ENCODE measurements around the gene SDCCAG8. TPM values are rescaled to one million over a fixed set of nuclear protein-coding genes. Genes with fewer than 3 reads are reported as not detected.

The SDCCAG8 gene
- polyA plus RNA-seq, 2 of the 4 experiments (the other 2 are of a cell fraction), result 48.8 to 64.8 TPM

- no peak for ATAC-seq
- Histone ChIP-seq H3K9me3 (no peaks in the 10 kb centered on the region), H3K4me2 (no peak overlapping the region), H3K27ac (no peak overlapping the region), H3K4me3 (no peak overlapping the region), H3K4me1 (no peaks in the 10 kb centered on the region; the same call in 2 of the 3 replicates)
- no peak for TF ChIP-seq NR3C1 (IDR thresholded peaks at IDR 0.05)
- TF ChIP-seq CHD4 (IDR thresholded peaks at IDR 0.05; ENCODE audit: borderline replicate concordance), result no peak
- no peak for TF ChIP-seq POLR2AphosphoS2 (conservative IDR thresholded peaks at IDR 0.05; ENCODE audit: low read length)
- no peak for TF ChIP-seq HDAC2 (IDR thresholded peaks at IDR 0.05)
- no peak for TF ChIP-seq RARB (CRISPR knock-in tag; IDR thresholded peaks at IDR 0.05)
- TF ChIP-seq FOXS1 (CRISPR knock-in tag; IDR thresholded peaks at IDR 0.05), result no peak
- no peak for TF ChIP-seq HEYL (CRISPR knock-in tag; IDR thresholded peaks at IDR 0.05)
- TF ChIP-seq HES2 (IDR thresholded peaks at IDR 0.05), result no peak
- TF ChIP-seq, protein P1, sequence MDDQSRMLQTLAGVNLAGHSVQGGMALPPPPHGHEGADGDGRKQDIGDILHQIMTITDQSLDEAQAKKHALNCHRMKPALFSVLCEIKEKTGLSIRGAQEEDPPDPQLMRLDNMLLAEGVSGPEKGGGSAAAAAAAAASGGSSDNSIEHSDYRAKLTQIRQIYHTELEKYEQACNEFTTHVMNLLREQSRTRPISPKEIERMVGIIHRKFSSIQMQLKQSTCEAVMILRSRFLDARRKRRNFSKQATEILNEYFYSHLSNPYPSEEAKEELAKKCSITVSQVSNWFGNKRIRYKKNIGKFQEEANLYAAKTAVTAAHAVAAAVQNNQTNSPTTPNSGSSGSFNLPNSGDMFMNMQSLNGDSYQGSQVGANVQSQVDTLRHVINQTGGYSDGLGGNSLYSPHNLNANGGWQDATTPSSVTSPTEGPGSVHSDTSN (IDR thresholded peaks at IDR 0.05), result no peak
- no peak for TF ChIP-seq POLR2A (IDR thresholded peaks at IDR 0.05; ENCODE audit: low read length)
- no peak for TF ChIP-seq REST (IDR thresholded peaks at IDR 0.05)
- no peak for TF ChIP-seq FOSB (CRISPR knock-in tag; IDR thresholded peaks at IDR 0.05)
- TF ChIP-seq, protein P2, sequence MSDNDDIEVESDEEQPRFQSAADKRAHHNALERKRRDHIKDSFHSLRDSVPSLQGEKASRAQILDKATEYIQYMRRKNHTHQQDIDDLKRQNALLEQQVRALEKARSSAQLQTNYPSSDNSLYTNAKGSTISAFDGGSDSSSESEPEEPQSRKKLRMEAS (IDR thresholded peaks at IDR 0.05), result no peak
- WGBS (ENCODE audit: missing lambda C conversion rate), result 83% methylated on average over 2 of the region's 2 CpGs
- ChIA-PET POLR2A (no interaction called here), CTCF (interaction anchor here (1.2 to 1.4 kb wide), 2 partner anchors 10 to 778 kb away, joined by 3 to 5 read pairs; no protein-coding TSS in a partner anchor)
- no peak for FAIRE-seq
- no peak for DNase-seq (ENCODE audit: low read depth in 1 of 2, low spot score in 1 of 2)
Measured at GRCh38 chr1:243440406-243440805, 184.6 kb downstream of the SDCCAG8 start.

DNA sequence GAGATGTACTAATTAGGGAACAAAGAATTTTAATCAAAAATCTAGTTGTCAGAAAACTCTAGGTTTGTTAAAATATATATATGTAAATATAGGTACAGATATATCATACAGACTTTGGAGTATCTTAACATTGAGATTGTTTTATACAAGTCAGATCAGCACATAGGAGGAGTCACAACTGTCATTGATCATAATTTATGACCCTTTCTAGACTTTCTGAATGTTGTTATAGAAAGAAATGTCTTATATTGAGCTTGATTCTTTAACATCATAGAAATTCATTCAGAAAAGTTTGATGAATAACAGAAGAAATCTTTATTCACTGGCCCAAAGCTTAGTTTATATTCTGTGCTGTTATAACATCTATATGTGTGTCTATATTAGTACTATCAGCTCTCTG lies 185.8 kb downstream of the SDCCAG8 start:
- FAIRE-seq (no peak), DNase-seq (ENCODE audit: low read depth in 1 of 2, low spot score in 1 of 2) (no peak), ATAC-seq (no peak)
- H3K9me3 ChIP-seq, result no peaks in the 10 kb centered on the region
- POLR2A ChIA-PET, result no interaction called here
- H3K4me2 ChIP-seq, result no peak overlapping the region
- H3K27ac ChIP-seq, result no peak overlapping the region
- CTCF ChIA-PET, result interaction anchor here (1.0 to 1.4 kb wide), 2 partner anchors 9 to 11 kb away, joined by 3 to 5 read pairs; no protein-coding TSS in a partner anchor
- no peak overlapping the region for H3K4me3 ChIP-seq
- H3K4me1 ChIP-seq, result no peaks in the 10 kb centered on the region; the same call in 2 of the 3 replicates
- no peak for TF ChIP-seq ZNF302 (CRISPR knock-in tag; IDR thresholded peaks at IDR 0.05)
- TF ChIP-seq, protein P2 (IDR thresholded peaks at IDR 0.05), result no peak
- no peak for TF ChIP-seq HEYL (CRISPR knock-in tag; IDR thresholded peaks at IDR 0.05)
- TF ChIP-seq CBX8 (IDR thresholded peaks at IDR 0.05), result no peak
- no peak for TF ChIP-seq BHLHE40 (IDR thresholded peaks at IDR 0.05; ENCODE audit: low read depth, low read length)
- no peak for TF ChIP-seq NFE2L2 (conservative IDR thresholded peaks at IDR 0.05; ENCODE audit: low read length)
- TF ChIP-seq TFCP2L1 (CRISPR knock-in tag; IDR thresholded peaks at IDR 0.05), result no peak
- no peak for TF ChIP-seq POLR2AphosphoS2 (conservative IDR thresholded peaks at IDR 0.05; ENCODE audit: low read length)
- TF ChIP-seq MYC (IDR thresholded peaks at IDR 0.05; ENCODE audit: borderline replicate concordance, low read length), result no peak
- no peak for TF ChIP-seq ZSCAN20 (CRISPR knock-in tag; IDR thresholded peaks at IDR 0.05)
- TF ChIP-seq BCL3 (IDR thresholded peaks at IDR 0.05), result no peak
- TF ChIP-seq POLR2A (IDR thresholded peaks at IDR 0.05; ENCODE audit: low read length), result no peak
- TF ChIP-seq FOSL2 (IDR thresholded peaks at IDR 0.05), result no peak
- TF ChIP-seq FOSL2 (CRISPR knock-in tag; IDR thresholded peaks at IDR 0.05), result no peak

Measured in A549 (cell line).